Stimulated activated naive CD4-positive, alpha-beta T cell (primary cell): Measurements from ENCODE around the gene CHRM4.

Experiments
- DNase-seq, 6 experiments: peaks; one replicate each; lab custom pipeline; 2025; lab: John Stamatoyannopoulos, UW

CHRM4 gene

GRCh38 chr11:46402957-46403902, 11.7 kb upstream of the CHRM4 start:
- DNase-seq = no peak

- DNase-seq = no peak
These were observed 6.0 kb upstream of the CHRM4 start for GRCh38 chr11:46397526-46397925.

- DNase-seq = no peak
These were observed 2.2 kb upstream of the CHRM4 start for GRCh38 chr11:46393759-46394158.

- no peak for DNase-seq
These were observed 1.6 kb upstream of the CHRM4 start for GRCh38 chr11:46393231-46393616.

- peak; percentile 50 to 80 (median 67) for DNase-seq
These were observed 1.1 kb upstream of the CHRM4 start for GRCh38 chr11:46392421-46393230.

- no peak for DNase-seq
These were observed 394 bp downstream of the CHRM4 start for GRCh38 chr11:46391186-46391577.

GRCh38 chr11:46390331-46391171, 1.0 kb downstream of the CHRM4 start:
- DNase-seq = no peak

GRCh38 chr11:46389450-46390330, 1.9 kb downstream of the CHRM4 start:
- peak in 3 of 6 experiments; percentile 6 to 12 (median 10) for DNase-seq

- DNase-seq = no peak
These were observed 2.7 kb downstream of the CHRM4 start for GRCh38 chr11:46388619-46389449.

- DNase-seq = peak in 1 of 6 experiments; percentile 12
These were observed 3.5 kb downstream of the CHRM4 start for GRCh38 chr11:46387919-46388618.

GRCh38 chr11:46387456-46387855, 4.1 kb downstream of the CHRM4 start:
- no peak for DNase-seq

GRCh38 chr11:46386674-46387073, 4.9 kb downstream of the CHRM4 start:
- DNase-seq = no peak

GRCh38 chr11:46386005-46386578, 5.5 kb downstream of the CHRM4 start:
- no peak for DNase-seq

GRCh38 chr11:46385169-46386004, 6.2 kb downstream of the CHRM4 start:
- no peak for DNase-seq

GRCh38 chr11:46383974-46384701, 7.4 kb downstream of the CHRM4 start:
- no peak for DNase-seq

- no peak for DNase-seq
These were observed 8.2 kb downstream of the CHRM4 start for GRCh38 chr11:46383404-46383758.

- DNase-seq = no peak
These were observed 8.8 kb downstream of the CHRM4 start for GRCh38 chr11:46382646-46383403.
